Ovary (tissue), 9 donors: ENCODE data around the gene GDPD2. TPM values are rescaled to one million over a fixed set of nuclear protein-coding genes. Genes with fewer than 3 reads are reported as not detected.

Experiments
- DNase-seq, 5 donors: peaks; one replicate each; pipeline ENCODE4 v3.0.0-alpha.2; 2019 to 2020
- H3K27ac ChIP-seq, 2 donors: fragments of 200-600 bp; one replicate each; pipeline versions ENCODE4 v1.5.1 to v1.8.0; 2019 to 2022
- H3K27me3 ChIP-seq: fragments of 200-600 bp; one replicate; pipeline ENCODE4 v1.8.0; 2022
- H3K36me3 ChIP-seq: fragments of 200-600 bp; sonication (generic); one replicate; pipeline ENCODE4 v1.5.1; 2019
- H3K4me1 ChIP-seq: one replicate; pipeline ENCODE4 v1.8.1; 2013; ENCODE audit warnings: mild to moderate bottlenecking, moderate library complexity; ENCODE audit not compliant: insufficient read depth
- H3K4me3 ChIP-seq: fragments of 200-600 bp; sonication (generic); one replicate; pipeline ENCODE4 v1.5.1; 2017
- H3K9me3 ChIP-seq, 2 donors: fragments of 200-600 bp in 1 of 2; sonication (generic) in 1 of 2; one replicate each; pipeline versions ENCODE4 v1.5.1 to v1.8.1; 2013 to 2019; ENCODE audit warnings: mild to moderate bottlenecking in 1 of 2, moderate library complexity in 1 of 2
- CTCF ChIP-seq, 3 donors: fragments of 450-650 bp in 2 of 3; fragments of 200-600 bp in 1 of 3; IDR thresholded peaks; one replicate each; pipeline versions ENCODE4 v1.5.1 to v1.8.0; 2016 to 2022; ENCODE audit warnings: antibody characterized with exemption in 3 of 3, mild to moderate bottlenecking in 1 of 3
- EP300 ChIP-seq: sonication (generic); formaldehyde crosslinking; IDR thresholded peaks from one replicate; pipeline ENCODE4 v1.6.1; 2017; ENCODE audit warnings: antibody characterized with exemption
- POLR2A ChIP-seq: fragments of 450-650 bp; IDR thresholded peaks from one replicate; pipeline ENCODE4 v1.6.1; 2017; ENCODE audit warnings: antibody characterized with exemption, mild to moderate bottlenecking, moderate library complexity
- WGBS, 3 donors: extraction: QIAGEN DNeasy Blood & Tissue Kit in 1 of 3; methylation state at CpG; one replicate each; pipeline versions ENCODE4 v1.1.5 to v1.1.7; 2013 to 2017; 5-methylcytosine and 5-hydroxymethylcytosine counted together
- intact Hi-C, 4 donors: fragments of 100-400 bp; cut with DNase I; formaldehyde crosslinking; loops; one replicate each; pipeline versions ENCODE4 v1.11.0 to v1.15.1; 2022 to 2023
- polyA plus RNA-seq, 2 donors: library from polyadenylated mRNA; stranded (reverse); fragments of 200-250 nt in 1 of 2; fragments of 350-450 nt in 1 of 2; fragmentation: Illumina TruSeq in 1 of 2; extraction: RNeasy Lipid Tissue Mini Kit (QIAGEN cat#74804) in 1 of 2; gene quantifications; one replicate each; pipeline ENCODE4 v1.2.3, GENCODE V29; 2013 to 2014
- total RNA-seq, 7 donors: library from RNA; depleted of rRNA in 2 of 7; stranded (reverse); fragments of >200 nt in 2 of 7; fragmentation: NEBNext Ultra II Directional in 3 of 7; extraction: Animal tissue kit (Norgen Biotek cat#: 25700) in 3 of 7; gene quantifications; one replicate each; pipeline versions ENCODE4 v1.1.0 to v1.2.4, GENCODE V29; 2016 to 2023
- donor health status: DM: no; HTN: no; CAD: no; lungs with moderate emphysema.
- donor health status: DM: no; HTN: no; CAD: no.
- donor health status: Bipolar disorder and iron deficiency.
- donor health status: DM: yes; HTN: yes; CAD: no.
- donor health status: DM: no; HTN: no; CAD: no.
- donor health status: DM: yes; HTN: yes; CAD: no.

The GDPD2 gene
- total and polyA plus RNA-seq, 9 donors: not detected

- Histone ChIP-seq H3K27me3 (no peaks in the 10 kb centered on the region), H3K4me3 (no peak overlapping the region), H3K36me3 (no peaks in the 10 kb centered on the region), H3K9me3 (no peaks in the 10 kb centered on the region), H3K27ac (no peak overlapping the region), H3K4me1 (no peaks in the 10 kb centered on the region)
- TF ChIP-seq POLR2A (no peak), CTCF (IDR thresholded peaks at IDR 0.05) (no peak), EP300 (no peak)
- DNase-seq: no peak
- 75 to 79% (median 76%) methylated on average over 3 of the region's 3 CpGs for WGBS, 3 donors
- intact Hi-C loops: no loop called here
These were observed 47.8 kb downstream of the GDPD2 start for GRCh38 chrX:70470850-70471289.

DNA sequence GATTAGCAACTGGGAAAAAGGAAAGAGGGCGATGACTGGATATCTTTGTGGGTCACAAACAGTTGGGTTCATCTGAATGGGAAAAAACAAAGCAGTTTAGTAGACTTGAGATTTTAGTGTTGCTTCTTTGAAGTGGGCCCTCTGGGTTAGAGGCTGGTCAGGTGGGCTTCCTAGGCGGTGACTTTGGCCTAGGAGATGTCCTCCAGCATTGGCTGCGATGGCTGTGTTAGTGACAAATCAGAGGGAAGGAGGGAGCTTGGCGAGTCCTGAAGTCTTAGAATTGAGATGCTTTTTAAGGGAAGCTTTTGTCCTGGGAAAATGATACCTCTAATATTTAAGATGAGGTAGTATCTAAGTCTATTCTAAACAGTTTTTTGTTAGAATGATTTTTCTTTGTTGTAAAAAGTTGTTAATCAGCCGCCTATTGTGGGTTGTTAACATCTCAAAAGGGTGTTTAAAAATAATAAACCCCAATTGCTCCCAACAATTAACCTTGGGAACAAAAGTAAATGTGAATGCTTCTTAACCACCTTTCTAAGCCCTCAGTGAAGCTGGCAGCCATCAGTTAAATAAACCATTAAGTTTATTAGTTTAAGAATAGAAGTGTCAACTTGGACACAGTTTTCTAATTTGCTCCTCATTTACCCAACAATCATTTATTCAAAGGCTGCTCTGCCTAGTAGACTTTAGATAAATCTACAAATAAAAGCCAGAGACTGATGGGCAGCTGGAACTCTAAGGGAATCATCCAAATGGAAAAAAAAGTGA is 53.2 kb downstream of the GDPD2 start:
- no peaks in the 10 kb centered on the region for H3K36me3 ChIP-seq
- no peaks in the 10 kb centered on the region for H3K9me3 ChIP-seq
- 55 to 61% (median 61%) methylated on average over 5 of the region's 5 CpGs for WGBS, 3 donors
- peak overlapping the region in 1 of 2 donors; percentile 71 for H3K27ac ChIP-seq
- no peak overlapping the region for H3K4me3 ChIP-seq
- intact Hi-C loops: no loop called here
- no peaks in the 10 kb centered on the region for H3K27me3 ChIP-seq
- H3K4me1 ChIP-seq: peaks cover 4% of the 10 kb centered on the region
- no peak for DNase-seq
- no peak for TF ChIP-seq EP300
- TF ChIP-seq POLR2A: no peak
- no peak for TF ChIP-seq CTCF (IDR thresholded peaks at IDR 0.05)

DNA sequence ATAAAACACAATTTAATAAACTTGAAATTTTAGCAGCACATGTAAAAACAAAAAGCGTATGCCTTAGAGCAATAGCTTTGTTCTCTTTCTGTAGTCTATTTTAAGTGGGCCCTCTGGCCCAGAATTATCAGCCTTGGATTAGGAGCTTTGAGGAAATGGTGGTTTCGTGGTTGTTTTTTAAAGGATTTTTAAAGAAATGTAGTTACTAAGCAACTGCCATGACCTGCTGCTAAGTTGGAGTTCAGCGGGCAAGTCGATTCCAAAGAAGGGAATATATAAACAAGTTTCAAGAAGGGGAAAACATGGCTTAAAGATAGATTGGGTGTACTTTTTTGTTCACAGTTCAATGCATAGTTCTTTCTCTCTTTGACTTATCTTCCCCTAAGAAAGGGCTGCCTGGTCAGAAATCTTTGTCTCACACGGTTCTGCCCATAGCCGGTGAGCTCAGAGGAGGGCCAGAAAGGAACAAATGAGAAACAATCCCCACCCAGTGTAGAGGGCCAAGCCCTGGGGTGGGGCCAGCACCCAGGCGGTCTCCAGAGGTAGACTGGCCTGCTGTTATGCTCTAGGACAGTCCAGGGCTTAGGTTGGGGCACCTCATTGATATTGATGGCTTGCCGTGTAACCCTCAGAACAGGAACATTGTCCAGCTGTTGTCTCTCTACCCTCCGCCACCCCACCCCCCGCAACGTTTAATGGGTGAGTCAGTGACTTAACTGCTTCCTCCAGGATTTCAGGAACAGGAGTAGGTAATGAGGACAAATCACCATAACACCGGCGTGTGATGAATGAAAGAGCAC is 54.0 kb downstream of the GDPD2 start:
- no peaks in the 10 kb centered on the region for H3K27me3 ChIP-seq
- H3K4me1 ChIP-seq: peaks cover 4% of the 10 kb centered on the region
- 22 to 34% (median 24%) methylated on average over 13 of the region's 13 CpGs for WGBS, 3 donors
- H3K9me3 ChIP-seq: no peaks in the 10 kb centered on the region
- intact Hi-C loops: no loop called here
- peak; percentile 52 to 69 (median 60) for DNase-seq
- no peak for TF ChIP-seq POLR2A
- TF ChIP-seq EP300: no peak
- no peak for TF ChIP-seq CTCF (IDR thresholded peaks at IDR 0.05)
- H3K4me3 ChIP-seq: no peak overlapping the region
- peak overlapping the region in 1 of 2 donors; percentile 71 for H3K27ac ChIP-seq
- no peaks in the 10 kb centered on the region for H3K36me3 ChIP-seq

DNA sequence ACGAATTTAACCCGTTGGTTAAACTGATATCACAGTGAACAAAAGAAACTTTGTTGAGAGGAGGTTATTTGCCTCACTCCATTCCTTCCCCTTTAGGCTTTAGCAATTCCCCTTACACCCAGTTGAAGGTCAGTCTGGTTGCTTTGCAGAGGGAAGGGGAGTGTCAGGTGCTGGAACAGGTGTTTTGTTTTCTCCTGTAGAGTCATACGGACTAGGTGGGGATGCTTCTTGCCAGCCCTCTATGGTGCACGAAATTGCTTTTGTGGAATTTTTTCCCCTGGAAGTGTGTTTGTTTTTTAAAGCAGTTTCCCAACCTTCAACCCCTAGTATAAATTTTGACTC is 54.6 kb downstream of the GDPD2 start:
- no peaks in the 10 kb centered on the region for H3K27me3 ChIP-seq
- TF ChIP-seq EP300: no peak
- no peak for TF ChIP-seq POLR2A
- TF ChIP-seq CTCF (IDR thresholded peaks at IDR 0.05): no peak
- 21 to 22% (median 21%) methylated on average over 4 of the region's 4 CpGs for WGBS, 3 donors
- H3K36me3 ChIP-seq: no peaks in the 10 kb centered on the region
- no peak for DNase-seq
- H3K4me1 ChIP-seq: peaks cover 4% of the 10 kb centered on the region
- peak overlapping the region in 1 of 2 donors; percentile 71 for H3K27ac ChIP-seq
- no peak overlapping the region for H3K4me3 ChIP-seq
- no peaks in the 10 kb centered on the region for H3K9me3 ChIP-seq
- intact Hi-C loops: no loop called here
